ENCODE data around the gene CFAP251. TPM values are rescaled to one million over a fixed set of nuclear protein-coding genes. Genes with fewer than 3 reads are reported as not detected.

CFAP251 gene
- total RNA-seq, 1 experiment from 2014 or later = 5.5 TPM

DNA sequence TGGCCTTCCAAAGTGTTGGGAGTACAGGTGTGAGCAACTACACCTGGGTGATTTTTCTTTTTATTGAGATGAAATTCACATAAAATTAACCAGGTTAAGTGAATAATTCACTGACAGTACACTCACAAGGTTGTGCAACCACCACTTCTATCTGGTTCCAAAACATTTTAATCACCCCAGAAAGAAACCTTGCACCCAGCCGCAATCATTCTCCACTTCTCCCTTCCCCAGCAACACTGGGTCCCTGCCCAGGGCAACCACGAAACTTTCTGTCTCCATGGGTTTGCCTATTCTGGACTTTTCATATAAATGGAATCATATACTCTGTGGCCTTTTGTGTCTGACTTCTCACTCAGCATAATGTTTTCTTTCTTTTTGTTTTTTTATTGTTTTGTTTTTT is 133.9 kb downstream of the CFAP251 start:
- BruUV-seq (replicated peaks) = no TSS peak
- no peak for TF ChIP-seq EZH2 (IDR thresholded peaks at IDR 0.05; ENCODE audit: borderline replicate concordance, low read depth, low read length, poor library complexity, severe bottlenecking)
- TF ChIP-seq, protein P1, sequence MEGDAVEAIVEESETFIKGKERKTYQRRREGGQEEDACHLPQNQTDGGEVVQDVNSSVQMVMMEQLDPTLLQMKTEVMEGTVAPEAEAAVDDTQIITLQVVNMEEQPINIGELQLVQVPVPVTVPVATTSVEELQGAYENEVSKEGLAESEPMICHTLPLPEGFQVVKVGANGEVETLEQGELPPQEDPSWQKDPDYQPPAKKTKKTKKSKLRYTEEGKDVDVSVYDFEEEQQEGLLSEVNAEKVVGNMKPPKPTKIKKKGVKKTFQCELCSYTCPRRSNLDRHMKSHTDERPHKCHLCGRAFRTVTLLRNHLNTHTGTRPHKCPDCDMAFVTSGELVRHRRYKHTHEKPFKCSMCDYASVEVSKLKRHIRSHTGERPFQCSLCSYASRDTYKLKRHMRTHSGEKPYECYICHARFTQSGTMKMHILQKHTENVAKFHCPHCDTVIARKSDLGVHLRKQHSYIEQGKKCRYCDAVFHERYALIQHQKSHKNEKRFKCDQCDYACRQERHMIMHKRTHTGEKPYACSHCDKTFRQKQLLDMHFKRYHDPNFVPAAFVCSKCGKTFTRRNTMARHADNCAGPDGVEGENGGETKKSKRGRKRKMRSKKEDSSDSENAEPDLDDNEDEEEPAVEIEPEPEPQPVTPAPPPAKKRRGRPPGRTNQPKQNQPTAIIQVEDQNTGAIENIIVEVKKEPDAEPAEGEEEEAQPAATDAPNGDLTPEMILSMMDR (conservative IDR thresholded peaks at IDR 0.05; ENCODE audit: low read depth, low read length) = no peak
- Histone ChIP-seq H3K27ac (ENCODE audit: low read depth, low read length, poor library complexity, severe bottlenecking) (no peak overlapping the region), H3K27me3 (replicated peaks; ENCODE audit: insufficient read depth, low read depth, low read length, poor library complexity) (no peaks in the 10 kb centered on the region), H3K4me3 (ENCODE audit: low read depth, low read length, poor library complexity, severe bottlenecking) (no peak overlapping the region), H3K9me3 (ENCODE audit: low read depth, low read length, poor library complexity, severe bottlenecking) (no peaks in the 10 kb centered on the region), H3K4me1 (ENCODE audit: insufficient read depth, low read length, poor library complexity, severe bottlenecking) (no peaks in the 10 kb centered on the region), H3K36me3 (ENCODE audit: insufficient read depth, low read length, poor library complexity, severe bottlenecking) (peaks cover 20% of the 10 kb centered on the region)
- intact Hi-C loops (cut with micrococcal nuclease; ENCODE audit: unreplicated experiment) = loop anchor here (5.0 to 10.0 kb wide), 2 partner anchors 137 to 140 kb away; partner anchors contain the start of gene CFAP251
- ChIA-PET POLR2A (ENCODE audit: low non-redundant PET) (no interaction called here), CTCF (no interaction called here)
- no peak for DNase-seq (ENCODE audit: low spot score)

Other genes with a start within 250 kb of the CFAP251 start
- 0.58 and 0.96 TPM in 2 replicates for gene MORN3, start 248.9 kb upstream of the CFAP251 start, total RNA-seq (2021)
- 21.3 and 22.3 TPM in 2 replicates for gene TMEM120B, start 205.8 kb upstream of the CFAP251 start, total RNA-seq (2021)
- 21.1 and 24.3 TPM in 2 replicates for gene RHOF, start 124.9 kb upstream of the CFAP251 start, total RNA-seq (2021)
- 23.8 and 24.5 TPM in 2 replicates for gene SETD1B, start 114.6 kb upstream of the CFAP251 start, total RNA-seq (2021)
- not detected in 2 replicates for gene HPD, start 59.7 kb upstream of the CFAP251 start, total RNA-seq (2021)
- 78.3 and 86.4 TPM in 2 replicates for gene PSMD9, start 29.8 kb upstream of the CFAP251 start, total RNA-seq (2021)
- gene BCL7A, start 103.3 kb downstream of the CFAP251 start, total RNA-seq (2021) = 40.7 and 41.8 TPM in 2 replicates
- gene MLXIP, start 160.2 kb downstream of the CFAP251 start, total RNA-seq (2021) = 32.7 and 35.8 TPM in 2 replicates